ENCODE data around the gene EXD2.
"Not testable (repeated sequence)": the region's sequence is repeated elsewhere in the genome, so short reads cannot be mapped to it uniquely, and the experiment has no call there.

The EXD2 gene

DNA sequence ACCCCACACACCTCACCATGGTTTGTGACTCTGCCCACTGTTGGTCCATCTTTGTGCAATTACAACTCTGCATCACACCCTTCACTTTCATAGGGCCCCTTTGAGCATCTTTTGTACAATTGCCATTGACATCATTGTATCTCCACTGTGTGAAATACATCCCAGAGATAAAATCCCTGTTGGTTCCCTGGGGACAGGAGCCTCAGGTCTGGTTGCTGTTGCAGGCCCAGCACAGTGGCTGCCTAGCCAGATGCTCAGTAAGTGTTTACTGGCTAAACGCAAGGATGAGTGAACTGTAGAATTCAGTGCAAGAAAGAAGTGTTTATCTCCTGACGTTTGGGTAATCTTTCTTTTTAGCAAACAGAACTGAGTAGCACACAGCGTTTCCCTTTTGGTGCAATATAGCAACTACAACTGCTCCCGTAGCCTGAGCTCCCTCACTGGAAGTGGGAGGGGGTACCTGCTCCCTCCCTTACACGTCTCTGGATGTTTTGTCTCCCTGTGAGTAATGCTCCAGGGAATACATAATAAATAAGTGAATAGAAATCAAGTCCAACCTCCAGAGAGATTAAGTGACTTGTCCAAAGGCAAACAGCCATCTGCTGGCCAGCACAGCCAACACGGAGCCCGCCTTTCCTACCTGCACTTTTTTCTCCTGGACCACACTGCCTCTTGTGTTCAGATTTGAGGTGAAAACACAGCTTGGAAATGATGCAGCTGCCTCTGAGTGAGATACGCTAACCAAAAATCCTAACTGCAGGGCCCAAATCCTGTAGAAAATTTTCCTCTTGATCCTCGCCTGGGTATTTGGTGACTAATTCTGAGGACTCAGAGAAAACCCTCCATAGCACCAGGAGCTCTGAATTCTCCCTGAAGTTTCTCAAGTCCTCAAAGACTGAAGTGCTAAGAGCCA is 96.1 kb downstream of the EXD2 start:
- TF ChIP-seq, protein P1, sequence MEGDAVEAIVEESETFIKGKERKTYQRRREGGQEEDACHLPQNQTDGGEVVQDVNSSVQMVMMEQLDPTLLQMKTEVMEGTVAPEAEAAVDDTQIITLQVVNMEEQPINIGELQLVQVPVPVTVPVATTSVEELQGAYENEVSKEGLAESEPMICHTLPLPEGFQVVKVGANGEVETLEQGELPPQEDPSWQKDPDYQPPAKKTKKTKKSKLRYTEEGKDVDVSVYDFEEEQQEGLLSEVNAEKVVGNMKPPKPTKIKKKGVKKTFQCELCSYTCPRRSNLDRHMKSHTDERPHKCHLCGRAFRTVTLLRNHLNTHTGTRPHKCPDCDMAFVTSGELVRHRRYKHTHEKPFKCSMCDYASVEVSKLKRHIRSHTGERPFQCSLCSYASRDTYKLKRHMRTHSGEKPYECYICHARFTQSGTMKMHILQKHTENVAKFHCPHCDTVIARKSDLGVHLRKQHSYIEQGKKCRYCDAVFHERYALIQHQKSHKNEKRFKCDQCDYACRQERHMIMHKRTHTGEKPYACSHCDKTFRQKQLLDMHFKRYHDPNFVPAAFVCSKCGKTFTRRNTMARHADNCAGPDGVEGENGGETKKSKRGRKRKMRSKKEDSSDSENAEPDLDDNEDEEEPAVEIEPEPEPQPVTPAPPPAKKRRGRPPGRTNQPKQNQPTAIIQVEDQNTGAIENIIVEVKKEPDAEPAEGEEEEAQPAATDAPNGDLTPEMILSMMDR (IDR thresholded peaks at IDR 0.05): no peak
- Histone ChIP-seq H3K9ac (no peak overlapping the region), H3K36me3 (ENCODE audit: control insufficient read depth, insufficient read depth, low read length) (no peaks in the 10 kb centered on the region), H3K27me3 (ENCODE audit: control insufficient read depth, insufficient read depth, low read length) (no peaks in the 10 kb centered on the region), H2AFZ (no peak overlapping the region), H3K4me2 (ENCODE audit: low read length) (no peak overlapping the region), H3K79me2 (no peaks in the 10 kb centered on the region), H3K4me1 (no peaks in the 10 kb centered on the region), H3K9me3 (ENCODE audit: control insufficient read depth, low read length) (no peaks in the 10 kb centered on the region), H3K27ac (no peak overlapping the region), H3K4me3 (ENCODE audit: low read depth, low read length) (no peak overlapping the region)

DNA sequence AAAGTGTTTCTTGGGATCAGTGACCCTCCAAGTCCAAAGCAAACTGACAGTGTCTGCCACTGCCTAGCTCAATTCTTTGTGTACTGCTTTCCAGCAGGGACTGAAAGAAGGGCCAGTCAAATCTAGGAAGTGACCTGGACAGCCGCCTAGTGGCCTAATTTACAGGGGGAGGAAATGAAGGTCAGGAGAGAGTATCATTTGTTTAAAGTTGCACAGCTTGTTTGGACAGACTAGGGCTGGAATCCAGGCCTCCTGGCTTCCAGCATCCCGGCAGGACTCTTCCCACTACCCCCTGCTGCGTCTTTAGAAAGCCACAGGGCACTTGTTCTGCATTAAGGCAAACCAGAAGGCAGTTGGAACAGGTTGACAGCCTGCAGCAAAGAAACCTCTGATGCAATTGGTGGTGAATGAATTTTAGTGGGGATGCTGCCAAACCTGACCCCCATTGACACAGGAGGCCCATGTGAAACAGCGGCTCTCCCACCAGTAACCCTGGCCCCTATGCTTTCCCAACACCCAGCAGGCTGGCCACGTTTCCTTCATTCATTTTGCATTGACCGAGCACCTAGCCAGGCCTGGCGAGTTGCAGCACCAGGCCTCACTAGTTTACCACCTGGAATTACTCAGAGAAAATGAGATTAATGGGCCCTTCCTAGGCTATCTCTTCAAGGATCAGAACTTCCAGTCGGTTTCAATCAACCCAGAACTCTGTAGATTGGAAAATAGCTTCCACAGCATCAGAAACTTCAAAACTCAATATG is 96.9 kb downstream of the EXD2 start:
- Histone ChIP-seq H3K4me2 (ENCODE audit: low read length) (no peak overlapping the region), H3K4me3 (ENCODE audit: low read depth, low read length) (no peak overlapping the region), H3K4me1 (no peaks in the 10 kb centered on the region), H3K9ac (no peak overlapping the region), H3K9me3 (ENCODE audit: control insufficient read depth, low read length) (no peaks in the 10 kb centered on the region), H3K27me3 (ENCODE audit: control insufficient read depth, insufficient read depth, low read length) (no peaks in the 10 kb centered on the region), H3K36me3 (ENCODE audit: control insufficient read depth, insufficient read depth, low read length) (no peaks in the 10 kb centered on the region), H3K27ac (no peak overlapping the region), H2AFZ (no peak overlapping the region), H3K79me2 (no peaks in the 10 kb centered on the region)
- TF ChIP-seq, protein P1 (IDR thresholded peaks at IDR 0.05): peak; percentile 19

DNA sequence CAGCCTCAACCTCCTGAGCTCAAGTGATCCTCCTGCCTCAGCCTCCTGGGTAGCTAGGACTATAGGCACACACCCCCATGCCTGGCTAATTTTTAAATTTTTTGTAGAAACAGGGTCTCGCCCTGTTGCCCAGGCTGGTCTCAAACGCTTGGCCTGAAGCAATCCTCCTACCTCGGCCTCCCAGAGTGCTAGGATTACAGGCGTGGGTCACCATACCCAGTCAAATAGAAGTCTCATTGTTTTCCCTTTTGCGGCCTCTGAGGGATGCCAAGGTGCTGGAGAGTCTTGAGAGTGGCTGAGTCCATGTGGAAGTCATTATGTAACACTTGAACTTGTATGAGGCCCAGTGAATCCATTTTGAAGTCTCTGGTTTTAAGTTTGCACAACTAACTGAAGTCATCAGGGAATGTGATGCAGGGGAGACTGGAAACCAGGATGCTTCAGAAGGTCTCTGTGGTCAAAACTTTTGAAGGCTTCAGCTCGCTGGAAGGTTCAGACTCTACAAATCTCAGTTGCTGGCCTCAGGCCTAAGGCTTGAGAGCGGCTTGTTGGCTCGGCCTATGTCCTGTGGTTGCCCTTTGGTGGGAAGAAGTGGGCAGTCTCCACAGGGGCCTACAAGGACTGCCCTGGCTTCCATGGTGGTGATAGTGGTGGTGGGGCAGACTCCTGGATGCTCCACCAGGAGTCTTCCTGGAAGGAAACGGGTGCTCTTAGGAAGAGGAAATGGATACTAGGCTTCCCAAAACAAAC is 97.8 kb downstream of the EXD2 start:
- H2AFZ ChIP-seq: no peak overlapping the region
- TF ChIP-seq, protein P1 (IDR thresholded peaks at IDR 0.05): no peak
- H3K36me3 ChIP-seq (ENCODE audit: control insufficient read depth, insufficient read depth, low read length): no peaks in the 10 kb centered on the region
- no peaks in the 10 kb centered on the region for H3K79me2 ChIP-seq
- no peaks in the 10 kb centered on the region for H3K4me1 ChIP-seq
- H3K27me3 ChIP-seq (ENCODE audit: control insufficient read depth, insufficient read depth, low read length): no peaks in the 10 kb centered on the region
- no peak overlapping the region for H3K4me3 ChIP-seq (ENCODE audit: low read depth, low read length)
- H3K27ac ChIP-seq: no peak overlapping the region
- H3K4me2 ChIP-seq (ENCODE audit: low read length): no peak overlapping the region
- H3K9me3 ChIP-seq (ENCODE audit: control insufficient read depth, low read length): no peaks in the 10 kb centered on the region
- no peak overlapping the region for H3K9ac ChIP-seq

DNA sequence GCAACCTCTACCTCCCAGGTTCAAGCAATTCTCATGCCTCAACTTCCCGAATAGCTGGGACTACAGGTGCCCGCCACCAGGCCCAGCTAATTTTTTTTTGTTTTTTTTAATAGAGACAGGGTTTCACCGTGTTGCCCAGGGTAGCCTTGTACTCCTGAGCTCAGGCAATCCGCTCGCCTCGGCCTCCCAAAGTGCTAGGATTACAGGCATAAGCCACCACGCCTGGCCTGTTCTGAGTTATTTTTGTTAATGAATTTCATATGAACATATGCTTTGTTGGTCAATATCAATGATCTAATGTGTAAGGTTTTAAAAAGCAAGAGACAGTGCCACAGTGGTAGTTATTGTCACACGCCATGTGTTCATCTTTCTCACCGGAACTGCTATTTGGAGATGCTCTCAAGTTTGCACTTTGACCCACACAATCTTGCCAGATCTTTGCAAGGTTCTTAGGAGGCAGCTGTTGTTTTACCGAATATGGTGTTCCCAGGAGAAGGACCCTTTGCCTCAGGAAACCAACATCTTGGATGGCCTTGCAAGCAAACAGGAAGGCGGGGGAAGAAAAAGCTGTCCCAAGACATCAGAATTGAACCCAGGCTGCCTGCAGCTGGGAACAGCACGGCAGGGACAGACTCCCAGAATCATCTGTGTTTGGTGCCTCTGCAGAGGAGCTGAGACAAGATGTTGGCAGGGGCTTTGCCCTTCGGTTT is 98.7 kb downstream of the EXD2 start:
- Histone ChIP-seq H3K27me3 (ENCODE audit: control insufficient read depth, insufficient read depth, low read length) (no peaks in the 10 kb centered on the region), H3K9ac (no peak overlapping the region), H3K9me3 (ENCODE audit: control insufficient read depth, low read length) (no peaks in the 10 kb centered on the region), H2AFZ (no peak overlapping the region), H3K4me3 (ENCODE audit: low read depth, low read length) (no peak overlapping the region), H3K4me2 (ENCODE audit: low read length) (no peak overlapping the region), H3K27ac (no peak overlapping the region), H3K36me3 (ENCODE audit: control insufficient read depth, insufficient read depth, low read length) (no peaks in the 10 kb centered on the region), H3K79me2 (no peaks in the 10 kb centered on the region), H3K4me1 (no peaks in the 10 kb centered on the region)
- TF ChIP-seq, protein P1 (IDR thresholded peaks at IDR 0.05): no peak

DNA sequence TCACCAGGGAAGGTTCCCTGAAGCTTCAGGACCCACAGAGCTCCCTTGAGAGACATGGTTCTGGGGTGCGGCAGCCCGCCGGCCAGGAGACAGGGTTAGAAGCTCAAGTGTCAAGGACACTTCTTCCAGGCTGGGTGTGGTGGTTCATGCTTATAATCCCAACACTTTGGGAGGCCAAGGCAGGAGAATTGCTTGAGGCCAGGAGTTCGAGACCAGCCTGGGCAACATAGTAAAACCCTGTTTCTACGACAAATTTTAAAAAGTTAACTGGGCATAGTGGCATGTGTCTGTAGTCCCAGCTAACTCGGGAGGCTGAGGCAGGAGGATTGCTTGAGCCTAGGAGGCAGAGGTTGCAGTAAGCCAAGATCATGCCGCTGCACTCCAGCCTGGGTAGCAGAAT is 99.6 kb downstream of the EXD2 start:
- H2AFZ ChIP-seq; H3K36me3 ChIP-seq (ENCODE audit: control insufficient read depth, insufficient read depth, low read length); H3K4me3 ChIP-seq (ENCODE audit: low read depth, low read length); H3K9ac ChIP-seq; H3K4me2 ChIP-seq (ENCODE audit: low read length); H3K27me3 ChIP-seq (ENCODE audit: control insufficient read depth, insufficient read depth, low read length); H3K9me3 ChIP-seq (ENCODE audit: control insufficient read depth, low read length); H3K79me2 ChIP-seq; H3K27ac ChIP-seq; H3K4me1 ChIP-seq: not testable (repeated sequence)

Measured in parathyroid adenoma (tissue), 2 donors.